Choroid plexus epithelial cell (primary cell): Measurements from ENCODE around the gene SEZ6.

Experiments
- DNase-seq: peaks from one replicate; pipeline ENCODE4 v3.0.0-alpha.2; 2010; ENCODE audit warnings: low read depth
- H3K4me3 ChIP-seq: 2 replicates; pipeline ENCODE4 v1.5.1; 2011; ENCODE audit warnings: low read depth, mild to moderate bottlenecking, control low read depth, low read length, moderate library complexity
- TF ChIP-seq, protein P1 (sequence below): conservative IDR thresholded peaks from 2 replicates; pipeline ENCODE4 v1.5.1; 2011; ENCODE audit warnings: low read depth, mild to moderate bottlenecking, control low read depth, inconsistent platforms, low read length, moderate library complexity

Gene SEZ6

DNA sequence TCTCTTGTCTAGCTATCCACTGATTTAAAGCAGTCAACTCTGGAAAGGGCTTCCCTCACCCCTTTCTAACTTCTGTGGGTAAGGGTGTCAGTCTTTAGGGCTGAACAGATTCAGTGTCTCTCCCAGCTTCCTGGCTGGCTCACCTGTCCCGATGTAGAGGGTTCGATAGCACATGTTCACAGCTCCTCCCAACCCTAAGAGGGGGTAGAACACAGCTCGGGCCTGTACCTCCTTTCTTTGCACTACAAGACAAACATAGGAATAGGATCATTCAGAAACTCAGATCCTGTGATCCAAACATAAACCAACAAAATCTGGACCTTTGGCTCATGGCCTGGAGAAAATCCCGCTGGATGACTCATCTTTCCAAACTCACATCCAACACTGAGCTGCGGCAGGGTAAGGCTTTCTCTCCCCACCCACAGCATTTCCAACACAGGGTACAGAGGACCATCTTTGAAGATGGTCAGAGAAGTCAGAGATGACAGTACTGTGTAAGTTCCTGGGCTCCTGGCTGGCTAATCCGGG is 97.1 kb downstream of the SEZ6 start:
- H3K4me3 ChIP-seq = no peak overlapping the region
- TF ChIP-seq, protein P1, sequence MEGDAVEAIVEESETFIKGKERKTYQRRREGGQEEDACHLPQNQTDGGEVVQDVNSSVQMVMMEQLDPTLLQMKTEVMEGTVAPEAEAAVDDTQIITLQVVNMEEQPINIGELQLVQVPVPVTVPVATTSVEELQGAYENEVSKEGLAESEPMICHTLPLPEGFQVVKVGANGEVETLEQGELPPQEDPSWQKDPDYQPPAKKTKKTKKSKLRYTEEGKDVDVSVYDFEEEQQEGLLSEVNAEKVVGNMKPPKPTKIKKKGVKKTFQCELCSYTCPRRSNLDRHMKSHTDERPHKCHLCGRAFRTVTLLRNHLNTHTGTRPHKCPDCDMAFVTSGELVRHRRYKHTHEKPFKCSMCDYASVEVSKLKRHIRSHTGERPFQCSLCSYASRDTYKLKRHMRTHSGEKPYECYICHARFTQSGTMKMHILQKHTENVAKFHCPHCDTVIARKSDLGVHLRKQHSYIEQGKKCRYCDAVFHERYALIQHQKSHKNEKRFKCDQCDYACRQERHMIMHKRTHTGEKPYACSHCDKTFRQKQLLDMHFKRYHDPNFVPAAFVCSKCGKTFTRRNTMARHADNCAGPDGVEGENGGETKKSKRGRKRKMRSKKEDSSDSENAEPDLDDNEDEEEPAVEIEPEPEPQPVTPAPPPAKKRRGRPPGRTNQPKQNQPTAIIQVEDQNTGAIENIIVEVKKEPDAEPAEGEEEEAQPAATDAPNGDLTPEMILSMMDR = no peak
- DNase-seq = peak; percentile 48

DNA sequence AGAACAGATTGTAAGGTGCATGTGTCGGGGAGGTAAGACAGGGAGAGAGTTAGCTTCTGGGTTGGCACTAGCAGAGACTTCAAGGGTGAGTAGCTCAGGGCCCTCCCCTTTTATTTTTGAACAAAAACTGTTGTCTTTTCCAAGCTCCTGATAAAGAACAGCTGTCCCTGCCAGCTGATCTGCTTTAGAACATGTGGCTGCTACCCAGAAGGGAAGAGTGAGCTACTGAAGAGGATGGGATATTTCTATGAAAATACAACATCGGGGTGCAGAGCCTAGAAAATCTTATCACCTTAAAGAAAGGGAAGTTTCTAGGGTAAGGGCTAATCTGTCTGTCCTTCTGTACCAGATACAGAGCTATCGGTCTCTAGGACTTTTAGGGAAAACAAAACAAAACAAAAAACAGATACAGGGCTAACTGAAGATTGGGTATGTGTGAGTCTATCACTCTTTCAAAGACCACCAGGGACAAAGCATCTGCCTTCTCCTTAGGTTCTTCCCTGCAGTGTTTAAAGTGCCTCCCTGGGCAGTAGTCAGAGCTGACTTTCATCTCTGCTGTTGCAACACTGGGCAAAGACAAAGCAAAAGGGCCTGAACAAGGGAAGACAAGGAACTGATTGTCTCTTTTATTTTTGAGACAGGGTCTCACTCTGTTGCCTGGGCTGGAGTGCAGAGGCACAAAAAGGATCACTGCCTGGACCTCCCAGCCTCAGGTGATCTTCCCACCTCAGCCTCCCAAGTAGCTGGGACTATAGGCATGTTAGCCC is 97.9 kb downstream of the SEZ6 start:
- DNase-seq = no peak
- TF ChIP-seq, protein P1 = no peak
- H3K4me3 ChIP-seq = no peak overlapping the region

DNA sequence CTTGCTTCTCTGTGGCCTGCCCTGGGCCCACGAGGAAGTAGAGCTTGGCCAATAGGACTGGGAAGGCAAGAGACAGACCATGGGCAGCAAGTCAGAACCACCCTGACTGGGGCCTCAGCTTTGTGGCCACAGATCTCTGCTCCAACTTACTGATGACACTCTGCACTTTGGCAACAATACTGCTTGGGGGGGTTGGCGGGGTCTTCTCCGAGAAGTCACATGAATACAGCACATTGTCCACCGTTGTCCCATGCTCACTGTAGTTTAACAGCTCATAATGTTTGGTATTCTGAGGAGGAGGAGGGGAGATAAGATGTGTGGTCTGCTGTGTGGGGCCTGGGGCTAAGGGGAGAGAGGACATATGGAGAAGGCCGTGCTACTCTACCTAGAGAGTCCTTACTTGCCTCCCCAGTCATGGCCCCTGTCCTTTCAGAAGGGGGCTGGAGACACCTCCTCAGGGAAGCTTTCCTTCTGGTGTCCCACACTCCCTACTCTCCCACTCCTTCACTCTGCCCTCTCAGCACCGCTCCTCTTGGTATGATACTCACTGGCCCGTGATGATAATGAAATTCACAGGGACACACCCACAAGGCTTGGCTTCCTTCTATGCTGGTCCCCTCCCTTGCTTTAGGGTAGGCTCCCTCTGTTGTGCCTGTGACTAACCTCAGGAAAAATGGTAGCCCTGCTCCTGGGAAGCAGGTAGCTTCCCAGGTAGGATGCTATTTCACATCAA is 99.0 kb downstream of the SEZ6 start:
- TF ChIP-seq, protein P1 = no peak
- DNase-seq = no peak
- H3K4me3 ChIP-seq = no peak overlapping the region

DNA sequence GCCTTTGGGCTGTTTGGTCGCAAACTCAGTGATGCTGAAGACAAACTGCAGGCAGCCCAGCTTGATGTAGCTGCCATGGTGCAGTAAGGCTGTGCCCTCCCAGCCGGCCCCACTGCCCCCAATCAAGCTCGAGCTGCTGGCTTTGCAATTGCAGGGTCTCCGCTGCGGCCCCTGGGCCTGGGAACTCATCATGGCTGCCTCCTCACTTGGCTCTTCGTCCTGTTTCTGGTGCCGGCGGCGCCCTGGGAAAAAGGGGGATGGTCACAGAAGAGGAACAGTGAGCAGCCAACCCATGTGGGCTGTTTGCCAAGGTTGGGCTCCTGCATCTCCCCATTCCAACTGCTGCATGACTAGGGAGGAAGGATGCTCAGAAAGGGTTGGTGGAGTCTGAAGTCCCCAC is 99.6 kb downstream of the SEZ6 start:
- TF ChIP-seq, protein P1 = no peak
- no peak overlapping the region for H3K4me3 ChIP-seq
- DNase-seq = no peak
